PFSK-1 (cell line): ENCODE measurements around the gene CCDC170.

Experiments used
- FOXP2 ChIP-seq: optimal IDR thresholded peaks from 2 replicates; pipeline ENCODE3; 2011; ENCODE audit warnings: borderline replicate concordance, control low read depth, inconsistent platforms; ENCODE audit not compliant: insufficient read depth; ENCODE audit errors: extremely low read length, extremely low read depth
- POLR2AphosphoS5 ChIP-seq: IDR thresholded peaks from 2 replicates; pipeline ENCODE4 v1.6.1; 2012; ENCODE audit warnings: low read depth, mild to moderate bottlenecking, control low read depth, low read length, moderate library complexity
- REST ChIP-seq, 2 experiments: IDR thresholded peaks; 2 replicates each; pipeline versions ENCODE4 v1.6.1 to v1.8.0; 2011 to 2012; ENCODE audit warnings: low read depth in 2 of 2, low read length in 2 of 2, control low read depth in 1 of 2, inconsistent platforms in 1 of 2, mild to moderate bottlenecking in 1 of 2, moderate library complexity in 1 of 2; ENCODE audit not compliant: insufficient read depth in 1 of 2
- SIN3A ChIP-seq: IDR thresholded peaks from 2 replicates; pipeline ENCODE4 v1.6.1; 2012; ENCODE audit warnings: mild to moderate bottlenecking, low read length, moderate library complexity, borderline replicate concordance; ENCODE audit not compliant: insufficient read depth
- TAF1 ChIP-seq: IDR thresholded peaks from 2 replicates; pipeline ENCODE4 v1.6.1; 2012; ENCODE audit warnings: low read length, control low read depth, borderline replicate concordance; ENCODE audit not compliant: insufficient read depth

- TF ChIP-seq SIN3A (no peak), TAF1 (no peak), REST (IDR thresholded peaks at IDR 0.05; ENCODE audit: insufficient read depth in 1 of 2, low read depth in 2 of 2, low read length in 2 of 2) (no peak), POLR2AphosphoS5 (no peak), FOXP2 (no peak)
Observed at GRCh38 chr6:151523034-151523433, 29.2 kb downstream of the CCDC170 start.
